ENCODE results near the gene UACA. TPM values are rescaled to one million over a fixed set of nuclear protein-coding genes. Genes with fewer than 3 reads are reported as not detected.
A peak's percentile ranks its signal among the peaks of the same experiment; 100 is the strongest.

UACA gene
- total RNA-seq, 1 donor from 2014 or later = 39.7 TPM

DNA sequence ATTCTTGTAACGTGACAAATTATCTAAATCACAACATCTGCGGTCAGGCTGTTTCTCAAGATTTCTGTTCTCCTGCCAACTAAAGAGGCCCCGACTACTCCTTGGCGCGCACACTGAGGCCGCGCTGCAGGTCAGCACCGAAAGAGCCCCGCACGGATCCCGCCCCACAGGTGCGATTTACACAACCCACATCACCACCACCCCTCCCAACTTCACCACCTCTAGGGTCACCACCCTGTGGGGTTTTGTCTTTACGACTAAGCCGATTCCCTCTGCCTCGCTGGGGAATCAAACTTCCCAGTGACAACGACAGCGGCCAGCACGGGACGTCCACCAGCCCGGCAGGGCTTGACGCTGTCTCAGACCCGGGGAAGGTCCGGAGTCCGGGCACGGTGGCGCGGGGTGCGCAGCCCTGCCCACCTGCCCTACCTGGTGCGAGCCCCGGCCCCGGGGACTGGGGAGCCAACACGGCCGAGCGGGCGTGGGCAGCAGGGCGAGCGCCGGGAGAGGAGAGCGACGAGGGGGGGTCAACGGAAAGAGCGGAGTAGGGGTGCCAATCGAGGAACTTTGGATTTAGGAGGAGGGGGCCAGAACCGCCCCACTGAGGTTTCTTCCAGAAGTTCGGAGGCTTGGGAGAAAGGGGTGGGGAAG, 764 bp downstream of the UACA start:
- no peak for DNase-seq (ENCODE audit: low read depth)
- TF ChIP-seq, protein P1, sequence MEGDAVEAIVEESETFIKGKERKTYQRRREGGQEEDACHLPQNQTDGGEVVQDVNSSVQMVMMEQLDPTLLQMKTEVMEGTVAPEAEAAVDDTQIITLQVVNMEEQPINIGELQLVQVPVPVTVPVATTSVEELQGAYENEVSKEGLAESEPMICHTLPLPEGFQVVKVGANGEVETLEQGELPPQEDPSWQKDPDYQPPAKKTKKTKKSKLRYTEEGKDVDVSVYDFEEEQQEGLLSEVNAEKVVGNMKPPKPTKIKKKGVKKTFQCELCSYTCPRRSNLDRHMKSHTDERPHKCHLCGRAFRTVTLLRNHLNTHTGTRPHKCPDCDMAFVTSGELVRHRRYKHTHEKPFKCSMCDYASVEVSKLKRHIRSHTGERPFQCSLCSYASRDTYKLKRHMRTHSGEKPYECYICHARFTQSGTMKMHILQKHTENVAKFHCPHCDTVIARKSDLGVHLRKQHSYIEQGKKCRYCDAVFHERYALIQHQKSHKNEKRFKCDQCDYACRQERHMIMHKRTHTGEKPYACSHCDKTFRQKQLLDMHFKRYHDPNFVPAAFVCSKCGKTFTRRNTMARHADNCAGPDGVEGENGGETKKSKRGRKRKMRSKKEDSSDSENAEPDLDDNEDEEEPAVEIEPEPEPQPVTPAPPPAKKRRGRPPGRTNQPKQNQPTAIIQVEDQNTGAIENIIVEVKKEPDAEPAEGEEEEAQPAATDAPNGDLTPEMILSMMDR (conservative IDR thresholded peaks at IDR 0.05; ENCODE audit: low read depth, low read length) = no peak
- peak overlapping the region; percentile 88 for H3K4me3 ChIP-seq (ENCODE audit: low read depth, low read length)

DNA sequence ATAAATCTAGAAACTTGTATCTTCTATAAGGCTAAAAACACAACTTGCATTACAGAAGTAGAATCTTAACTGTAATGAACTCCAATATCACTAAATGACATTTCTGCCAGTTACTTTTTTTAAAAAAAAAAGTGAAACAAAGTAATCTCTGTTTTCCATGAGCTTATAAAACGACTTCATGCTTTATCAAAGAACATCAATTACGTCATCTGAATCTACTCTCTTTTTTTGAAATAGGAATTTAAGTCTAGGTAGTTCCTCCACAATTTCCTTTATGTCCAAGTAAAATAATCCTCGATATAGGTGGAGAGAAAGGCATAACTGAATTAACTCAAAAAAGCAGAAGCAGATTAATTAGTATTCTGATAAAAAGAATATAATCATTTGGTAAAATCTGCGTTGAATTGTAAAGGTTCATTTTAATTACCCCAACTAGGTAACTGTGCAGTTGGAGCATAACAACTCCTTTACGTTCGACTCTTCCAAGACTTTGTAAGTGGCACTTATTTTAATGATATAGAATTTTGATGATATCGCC, 1.4 kb downstream of the UACA start:
- H3K4me3 ChIP-seq (ENCODE audit: low read depth, low read length) = peak overlapping the region; percentile 88
- TF ChIP-seq, protein P1 (conservative IDR thresholded peaks at IDR 0.05; ENCODE audit: low read depth, low read length) = no peak

DNA sequence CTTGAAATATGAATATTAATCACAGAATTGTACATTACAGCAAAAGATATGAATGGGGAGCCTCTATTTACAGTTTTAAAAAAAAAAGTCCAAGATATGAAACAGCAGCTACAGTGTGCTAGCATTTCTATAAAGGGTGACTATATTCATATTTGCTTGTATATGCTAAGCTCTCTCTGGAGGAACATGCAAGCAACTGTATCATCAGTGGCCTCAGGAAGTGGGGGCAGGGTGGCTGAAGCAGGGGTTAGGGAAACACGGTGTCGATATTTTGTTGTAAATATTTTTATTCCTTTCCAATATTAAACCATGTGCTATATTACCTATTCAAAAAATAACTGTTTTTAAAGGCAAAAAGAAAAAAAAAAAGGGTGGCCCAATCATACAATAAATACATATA, 2.3 kb downstream of the UACA start:
- DNase-seq (ENCODE audit: low read depth) = no peak
- no peak overlapping the region for H3K4me3 ChIP-seq (ENCODE audit: low read depth, low read length)
- TF ChIP-seq, protein P1 (conservative IDR thresholded peaks at IDR 0.05; ENCODE audit: low read depth, low read length) = no peak

More for the DNA sequence above, 1.4 kb downstream of the UACA start:
- no peak for DNase-seq (ENCODE audit: low read depth)

DNA sequence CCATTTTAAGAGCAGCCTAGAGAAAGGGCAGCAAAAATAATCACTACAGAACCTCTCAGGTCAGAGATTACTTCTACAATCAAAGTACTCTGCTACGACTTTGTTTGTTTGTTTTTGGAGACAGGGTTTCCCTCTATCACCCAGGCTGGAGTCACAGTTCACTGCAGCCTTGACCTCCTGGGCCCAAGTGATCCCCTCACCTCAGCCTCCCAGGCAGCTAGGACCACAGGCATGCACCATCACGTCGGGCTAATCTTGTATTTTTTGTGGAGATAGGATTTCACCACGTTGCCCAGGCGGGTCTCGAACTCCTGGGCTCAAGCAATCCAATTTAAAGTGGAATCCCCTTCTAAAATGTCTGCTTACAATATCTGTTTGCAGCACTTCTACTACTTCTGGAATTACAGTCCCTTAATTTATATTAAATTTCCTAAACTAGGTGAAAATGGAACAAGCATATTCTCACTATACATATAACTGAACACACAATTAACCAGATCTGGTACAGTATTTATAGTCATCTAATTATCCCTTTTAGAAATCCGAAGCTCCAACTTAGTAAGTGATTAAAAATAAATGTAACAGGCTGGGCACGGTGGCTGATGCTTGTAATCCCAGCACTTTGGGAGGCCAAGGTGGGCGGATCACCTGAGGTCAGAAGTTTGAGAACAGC, 4.4 kb downstream of the UACA start:
- TF ChIP-seq, protein P1 (conservative IDR thresholded peaks at IDR 0.05; ENCODE audit: low read depth, low read length) = no peak
- no peak overlapping the region for H3K4me3 ChIP-seq (ENCODE audit: low read depth, low read length)
- no peak for DNase-seq (ENCODE audit: low read depth)

DNA sequence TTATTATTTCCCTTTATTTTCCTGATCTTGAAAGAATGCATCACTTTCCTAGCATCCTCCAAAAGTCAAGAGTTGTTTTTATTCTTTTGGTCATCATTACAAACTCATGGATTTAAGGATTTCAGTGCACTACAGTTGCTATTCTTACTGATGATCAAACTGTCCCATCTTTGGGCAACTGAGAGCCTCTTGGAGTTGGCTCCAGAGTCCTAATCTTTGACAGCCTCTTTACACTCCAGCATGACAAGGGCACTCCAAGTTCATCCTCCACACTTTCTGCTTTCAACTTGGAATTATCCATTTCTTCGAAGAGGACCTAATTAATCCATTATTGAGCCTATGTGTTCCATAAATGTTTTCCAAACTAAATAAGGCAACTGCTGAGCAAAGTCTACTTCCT, 5.7 kb downstream of the UACA start:
- TF ChIP-seq, protein P1 (conservative IDR thresholded peaks at IDR 0.05; ENCODE audit: low read depth, low read length) = no peak
- no peak for DNase-seq (ENCODE audit: low read depth)

DNA sequence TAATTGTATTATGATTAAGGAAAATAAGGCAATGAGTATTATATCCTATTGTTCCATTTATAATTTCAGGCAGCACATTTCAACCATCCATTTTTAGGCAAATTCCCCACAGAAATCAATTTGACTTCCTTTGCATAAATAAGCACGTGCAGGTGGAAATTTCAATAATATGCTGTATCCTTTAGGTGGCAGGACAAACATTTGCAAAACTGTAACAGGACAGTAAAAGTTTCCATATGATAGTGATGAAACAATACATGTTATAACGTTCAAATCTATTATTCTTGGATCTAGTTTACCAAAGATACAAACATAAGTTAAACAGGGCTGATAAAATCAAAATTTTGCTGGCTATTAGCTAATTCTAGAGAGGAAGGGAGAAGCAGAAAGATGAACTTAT, 8.5 kb downstream of the UACA start:
- no peak for DNase-seq (ENCODE audit: low read depth)
- H3K4me3 ChIP-seq (ENCODE audit: low read depth, low read length) = no peak overlapping the region
- TF ChIP-seq, protein P1 (conservative IDR thresholded peaks at IDR 0.05; ENCODE audit: low read depth, low read length) = no peak

More for the DNA sequence above, 5.7 kb downstream of the UACA start:
- no peak overlapping the region for H3K4me3 ChIP-seq (ENCODE audit: low read depth, low read length)

Measured in epithelial cell of proximal tubule (primary cell).